ENCODE measurements around the gene SNX22.

The SNX22 gene

DNA sequence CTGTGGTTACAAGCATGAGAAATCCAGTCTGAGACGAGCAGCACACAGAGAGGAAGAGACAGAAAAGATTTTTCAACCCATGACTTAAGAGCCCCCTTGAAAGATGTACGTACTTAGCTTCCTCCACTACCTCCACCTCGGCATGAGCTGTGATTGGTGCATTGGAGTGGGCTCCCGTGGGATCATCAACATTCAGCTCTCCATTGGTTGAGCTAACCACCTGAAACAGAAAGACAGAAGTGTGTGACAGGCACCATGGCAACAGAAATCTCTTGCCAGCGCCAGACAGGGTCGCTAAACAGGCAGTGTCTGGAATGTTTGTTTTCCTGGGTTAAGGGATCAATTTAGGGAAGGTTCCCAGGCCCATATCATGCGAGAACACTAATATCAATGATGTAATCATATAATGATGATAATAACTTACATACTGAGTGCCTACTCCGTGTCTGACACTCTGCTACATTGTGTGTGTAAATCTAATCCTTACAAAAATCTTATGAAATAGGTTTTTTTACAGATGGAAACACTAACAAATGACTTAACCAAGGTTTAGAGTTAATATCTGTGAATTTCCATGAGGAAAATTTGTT lies 28.8 kb downstream of the SNX22 start:
- no peak for DNase-seq (ENCODE audit: extremely low read depth, low read depth)
- TF ChIP-seq CTCF (IDR thresholded peaks at IDR 0.05; ENCODE audit: low read depth, low read length): no peak

DNA sequence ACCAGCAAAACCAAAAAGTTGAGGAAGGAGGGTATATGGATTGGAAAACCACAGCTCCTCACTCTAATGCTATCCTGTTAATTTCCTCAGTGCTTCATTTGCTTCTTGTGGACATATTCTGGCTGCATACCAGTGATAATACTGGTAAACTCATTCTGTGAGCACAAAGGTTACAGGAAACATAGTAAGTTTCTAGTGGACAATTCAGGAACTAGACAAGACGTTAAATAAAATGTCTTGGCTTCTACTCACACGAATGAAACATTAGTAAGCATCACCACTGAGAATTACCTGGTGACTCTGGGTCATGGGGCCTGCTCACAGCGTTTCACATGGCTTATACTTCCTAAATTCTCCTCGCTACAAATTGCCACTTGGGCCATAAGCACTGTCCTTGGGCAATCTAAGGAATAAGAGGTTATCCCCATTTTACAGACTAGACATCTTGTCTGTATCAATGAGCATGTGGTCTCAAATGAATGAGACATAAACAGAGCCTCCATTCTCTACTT lies 31.4 kb downstream of the SNX22 start:
- no peak for TF ChIP-seq CTCF (IDR thresholded peaks at IDR 0.05; ENCODE audit: low read depth, low read length)
- DNase-seq (ENCODE audit: extremely low read depth, low read depth): no peak

- TF ChIP-seq CTCF (IDR thresholded peaks at IDR 0.05; ENCODE audit: low read depth, low read length): no peak
- DNase-seq (ENCODE audit: extremely low read depth, low read depth): no peak
Observed at GRCh38 chr15:64185146-64185911, 33.8 kb downstream of the SNX22 start.

- TF ChIP-seq CTCF (IDR thresholded peaks at IDR 0.05; ENCODE audit: low read depth, low read length): no peak
- DNase-seq (ENCODE audit: extremely low read depth, low read depth): no peak
Observed at GRCh38 chr15:64187396-64188191, 36.1 kb downstream of the SNX22 start.

GRCh38 chr15:64191971-64192830 lies 40.7 kb downstream of the SNX22 start:
- no peak for TF ChIP-seq CTCF (IDR thresholded peaks at IDR 0.05; ENCODE audit: low read depth, low read length)
- DNase-seq (ENCODE audit: extremely low read depth, low read depth): no peak

DNA sequence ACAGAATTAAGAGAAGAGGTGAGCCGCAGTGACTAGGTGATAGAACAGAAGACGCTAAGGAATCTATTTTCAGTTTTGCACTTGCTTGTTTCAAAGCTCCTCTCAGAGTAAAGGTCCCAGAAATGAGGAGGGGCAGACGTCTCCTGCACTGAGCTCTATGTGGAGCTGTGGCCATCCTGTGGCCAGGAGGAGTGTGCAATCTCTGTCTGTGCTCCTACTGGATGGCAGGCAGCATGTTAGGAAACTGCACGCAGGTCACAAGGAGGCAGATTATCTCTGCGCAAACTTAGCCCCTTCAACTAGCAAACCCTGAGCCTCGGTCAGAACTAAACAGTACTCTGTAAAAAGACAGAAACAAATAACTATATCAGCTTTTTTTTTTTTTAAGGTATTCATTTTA lies 42.4 kb downstream of the SNX22 start:
- DNase-seq (ENCODE audit: extremely low read depth, low read depth): no peak
- TF ChIP-seq CTCF (IDR thresholded peaks at IDR 0.05; ENCODE audit: low read depth, low read length): no peak
